HL-60/S4 (cell line): ENCODE data around the gene MDM4.

ENCODE experiments used
- in situ Hi-C: fragments of 300-500 bp; cut with MboI; formaldehyde crosslinking; loops from 2 replicates; pipeline ENCODE4 v1.14.3; 2022; ENCODE audit warnings: low sequenced_read_pairs

Gene MDM4

DNA sequence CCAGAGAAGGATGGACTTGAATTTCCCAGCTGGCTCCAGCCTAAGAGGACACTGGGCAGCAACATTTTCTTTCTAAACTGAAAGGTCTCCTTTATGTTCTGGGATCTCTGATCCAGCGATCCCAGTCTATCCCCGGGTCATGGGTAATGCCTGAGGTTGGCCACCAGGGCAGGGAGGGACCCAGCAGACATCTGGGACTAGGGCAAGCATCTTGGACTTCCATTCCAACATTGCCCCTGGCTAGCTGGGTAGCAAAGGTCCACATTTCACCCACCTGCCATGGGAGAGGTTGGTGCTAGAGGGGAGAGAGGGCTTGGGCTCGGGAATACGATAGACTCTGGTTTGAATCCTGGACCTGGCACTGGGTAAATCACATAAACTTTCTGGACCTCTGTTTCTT, 84.8 kb downstream of the MDM4 start:
- in situ Hi-C loops: no loop called here

DNA sequence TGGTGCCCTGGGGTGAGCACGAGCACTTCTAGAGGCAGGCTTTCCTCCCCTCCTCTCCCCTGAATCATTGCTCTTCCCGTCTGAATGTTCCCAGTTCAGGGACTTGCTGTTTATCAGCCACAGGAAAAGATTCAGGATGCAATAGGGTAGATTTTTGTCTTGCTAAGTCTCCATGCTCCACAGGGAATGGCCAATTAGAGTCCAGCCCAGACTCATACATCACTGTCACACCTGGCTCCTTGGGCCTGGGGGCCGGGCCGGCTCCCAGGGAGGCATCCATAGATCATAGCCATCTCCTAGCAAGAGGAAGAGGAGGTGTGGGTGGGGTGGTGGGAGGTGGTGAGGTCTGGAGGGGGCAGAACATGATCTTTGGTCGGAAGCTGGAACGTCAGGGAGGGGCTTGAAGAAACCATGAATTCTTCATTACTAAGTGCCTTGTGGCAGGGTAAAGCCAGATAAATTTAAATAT, 85.9 kb downstream of the MDM4 start:
- in situ Hi-C loops: no loop called here

DNA sequence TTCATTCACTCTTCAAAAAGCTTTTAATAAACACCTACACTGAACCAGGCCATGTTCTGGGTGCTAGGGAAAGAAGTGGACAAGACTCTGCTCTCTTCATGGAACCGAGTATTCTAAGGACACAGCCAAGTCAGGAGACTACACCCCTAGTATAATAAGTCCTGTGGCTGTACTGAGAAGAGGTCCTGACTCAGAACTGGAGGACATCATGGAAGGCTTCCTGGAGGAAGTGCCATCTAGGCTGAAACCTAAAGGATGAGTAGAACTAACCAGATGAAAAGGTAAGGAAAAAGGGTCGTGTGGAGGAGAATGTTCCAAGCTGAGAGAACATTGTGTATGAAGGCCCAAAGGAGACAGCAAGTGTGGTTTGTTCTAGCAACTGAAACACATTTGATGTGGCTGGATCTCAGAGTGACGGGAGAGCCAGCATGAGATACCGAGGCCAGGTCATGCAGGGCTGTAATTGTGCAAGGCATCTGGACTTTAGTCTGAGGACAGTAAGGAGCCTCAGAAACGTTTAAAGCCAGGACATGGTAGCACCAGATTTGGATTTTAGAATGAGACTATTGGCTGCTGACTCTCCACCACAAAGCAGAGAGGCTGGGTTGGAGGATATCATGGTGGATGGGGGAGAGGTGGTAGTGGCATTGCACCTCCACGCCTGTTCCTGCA, 86.8 kb downstream of the MDM4 start:
- in situ Hi-C loops: no loop called here

DNA sequence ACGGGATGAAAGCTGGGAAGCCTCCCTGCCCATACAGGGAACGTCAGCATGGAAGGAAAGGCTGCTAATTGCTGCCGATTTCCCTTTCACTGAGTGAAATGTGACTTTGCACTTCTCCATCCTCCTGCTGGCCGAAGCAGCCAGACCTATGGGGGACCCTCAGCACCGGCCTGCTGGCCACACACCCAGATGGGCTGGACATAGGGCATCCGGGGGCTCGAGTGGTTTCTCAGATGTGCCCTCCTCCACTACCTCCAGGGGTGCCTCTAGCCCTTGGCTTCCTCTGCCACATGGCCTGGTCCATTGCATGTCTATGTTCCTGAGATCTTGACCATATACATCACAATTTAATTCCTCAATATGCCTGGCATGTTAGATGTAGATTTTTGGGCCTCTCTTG, 89.6 kb downstream of the MDM4 start:
- in situ Hi-C loops: no loop called here
